PFSK-1 (cell line): Measurements from ENCODE around the gene XYLT1.

Experiments
- FOXP2 ChIP-seq: optimal IDR thresholded peaks from 2 replicates; pipeline ENCODE3; 2011; ENCODE audit warnings: borderline replicate concordance, control low read depth, inconsistent platforms; ENCODE audit not compliant: insufficient read depth; ENCODE audit errors: extremely low read length, extremely low read depth
- POLR2AphosphoS5 ChIP-seq: IDR thresholded peaks from 2 replicates; pipeline ENCODE4 v1.6.1; 2012; ENCODE audit warnings: low read depth, mild to moderate bottlenecking, control low read depth, low read length, moderate library complexity
- REST ChIP-seq, 2 experiments: IDR thresholded peaks; 2 replicates each; pipeline versions ENCODE4 v1.6.1 to v1.8.0; 2011 to 2012; ENCODE audit warnings: low read depth in 2 of 2, low read length in 2 of 2, control low read depth in 1 of 2, inconsistent platforms in 1 of 2, mild to moderate bottlenecking in 1 of 2, moderate library complexity in 1 of 2; ENCODE audit not compliant: insufficient read depth in 1 of 2
- SIN3A ChIP-seq: IDR thresholded peaks from 2 replicates; pipeline ENCODE4 v1.6.1; 2012; ENCODE audit warnings: mild to moderate bottlenecking, low read length, moderate library complexity, borderline replicate concordance; ENCODE audit not compliant: insufficient read depth
- TAF1 ChIP-seq: IDR thresholded peaks from 2 replicates; pipeline ENCODE4 v1.6.1; 2012; ENCODE audit warnings: low read length, control low read depth, borderline replicate concordance; ENCODE audit not compliant: insufficient read depth

Gene XYLT1

GRCh38 chr16:17362946-17363345 is 107.8 kb downstream of the XYLT1 start:
- TF ChIP-seq SIN3A = no peak
- no peak for TF ChIP-seq POLR2AphosphoS5
- TF ChIP-seq FOXP2 = no peak
- TF ChIP-seq TAF1 = no peak
- no peak for TF ChIP-seq REST (IDR thresholded peaks at IDR 0.05; ENCODE audit: insufficient read depth in 1 of 2, low read depth in 2 of 2, low read length in 2 of 2)

- TF ChIP-seq FOXP2 (no peak), POLR2AphosphoS5 (no peak)
Measured at GRCh38 chr16:17362183-17362582, 108.6 kb downstream of the XYLT1 start.

GRCh38 chr16:17360693-17361122 is 110.1 kb downstream of the XYLT1 start:
- no peak for TF ChIP-seq TAF1
- TF ChIP-seq SIN3A = no peak
- no peak for TF ChIP-seq REST (IDR thresholded peaks at IDR 0.05; ENCODE audit: insufficient read depth in 1 of 2, low read depth in 2 of 2, low read length in 2 of 2)
- no peak for TF ChIP-seq POLR2AphosphoS5
- no peak for TF ChIP-seq FOXP2

GRCh38 chr16:17359788-17360390 is 110.9 kb downstream of the XYLT1 start:
- no peak for TF ChIP-seq FOXP2
- no peak for TF ChIP-seq REST (IDR thresholded peaks at IDR 0.05; ENCODE audit: insufficient read depth in 1 of 2, low read depth in 2 of 2, low read length in 2 of 2)
- no peak for TF ChIP-seq SIN3A
- no peak for TF ChIP-seq TAF1
- TF ChIP-seq POLR2AphosphoS5 = no peak

- TF ChIP-seq SIN3A (no peak), POLR2AphosphoS5 (no peak; the same call in 1 of the 2 replicates), FOXP2 (no peak), REST (IDR thresholded peaks at IDR 0.05; ENCODE audit: insufficient read depth in 1 of 2, low read depth in 2 of 2, low read length in 2 of 2) (no peak; a peak in 1 of 4 replicates), TAF1 (no peak)
Measured at GRCh38 chr16:17358846-17359245, 111.9 kb downstream of the XYLT1 start.
